IMR-90 (cell line): ENCODE data around the gene SEC16A. TPM values are rescaled to one million over a fixed set of nuclear protein-coding genes. Genes with fewer than 3 reads are reported as not detected.

Experiments
- ATAC-seq: fragments of 200-7000 bp; cut with Tn5 transposase; 2 replicates; pipeline ENCODE4 v1.9.1; 2020; ENCODE audit warnings: low read depth, mild to moderate bottlenecking, moderate library complexity
- BruUV-seq: library from RNA; stranded (reverse); fragments of 400-500 nt; replicated peaks from 2 replicates; lab custom pipeline; 2021; lab: Mats Ljungman, UMichigan
- CTCF ChIA-PET: fragments of 300-600 bp; formaldehyde crosslinking; extraction: SDS; loops from one replicate; lab custom pipeline; 2021; ENCODE audit warnings: antibody characterized with exemption; lab: Yijun Ruan, JAX
- POLR2A ChIA-PET: fragments of 300-600 bp; sonication (Branson Sonifier 250); formaldehyde crosslinking; loops from one replicate; lab custom pipeline; 2022; ENCODE audit warnings: antibody characterized with exemption; ENCODE audit not compliant: unreplicated experiment; lab: Charles Lee
- DNase-seq: peaks from one replicate; pipeline ENCODE4 v3.0.0; 2013
- H2AFZ ChIP-seq: replicated peaks from 2 replicates; pipeline ENCODE3; 2013; ENCODE audit warnings: low read length, mild to moderate bottlenecking; ENCODE audit not compliant: poor library complexity
- H2AK5ac ChIP-seq: 2 replicates; pipeline ENCODE4 v1.6.1; 2013; ENCODE audit warnings: low read depth, low read length, inconsistent platforms
- H2AK9ac ChIP-seq: replicated peaks from 2 replicates; pipeline ENCODE3; 2013; ENCODE audit warnings: mild to moderate bottlenecking, low read depth, low read length, moderate library complexity; ENCODE audit not compliant: poor library complexity
- H2BK120ac ChIP-seq: 2 replicates; pipeline ENCODE4 v1.6.1; 2013; ENCODE audit warnings: low read depth, low read length, inconsistent platforms
- H2BK15ac ChIP-seq: 3 replicates; pipeline ENCODE4 v1.6.1; 2013; ENCODE audit warnings: low read depth, low read length, inconsistent platforms
- H2BK20ac ChIP-seq: 2 replicates; pipeline ENCODE4 v1.6.1; 2013; ENCODE audit warnings: low read depth, mild to moderate bottlenecking, inconsistent platforms, low read length, moderate library complexity
- H2BK5ac ChIP-seq: 2 replicates; pipeline ENCODE4 v1.6.1; 2013; ENCODE audit warnings: mild to moderate bottlenecking, low read depth, low read length, inconsistent platforms; ENCODE audit not compliant: poor library complexity, severe bottlenecking
- H3K14ac ChIP-seq: replicated peaks from 2 replicates; pipeline ENCODE4 v1.6.1; 2013; ENCODE audit warnings: low read depth, low read length, inconsistent platforms
- H3K18ac ChIP-seq: 2 replicates; pipeline ENCODE4 v1.6.1; 2013; ENCODE audit warnings: low read depth, low read length, control low read depth
- H3K23ac ChIP-seq: 2 replicates; pipeline ENCODE4 v1.6.1; 2013; ENCODE audit warnings: low read depth, low read length, inconsistent platforms
- H3K27ac ChIP-seq: 2 replicates; pipeline ENCODE4 v1.5.1; 2013; ENCODE audit warnings: mild to moderate bottlenecking, control low read depth, low read length; ENCODE audit not compliant: insufficient read depth
- H3K27me3 ChIP-seq: 2 replicates; pipeline ENCODE4 v1.6.1; 2013; ENCODE audit warnings: low read length; ENCODE audit not compliant: control insufficient read depth, insufficient read depth
- H3K36me3 ChIP-seq: 2 replicates; pipeline ENCODE4 v1.6.1; 2013; ENCODE audit warnings: low read length, mixed read lengths; ENCODE audit not compliant: control insufficient read depth, insufficient read depth
- H3K4ac ChIP-seq: 2 replicates; pipeline ENCODE4 v1.6.1; 2013; ENCODE audit warnings: low read depth, low read length, inconsistent platforms
- H3K4me1 ChIP-seq: 2 replicates; pipeline ENCODE4 v1.6.1; 2013; ENCODE audit warnings: low read length, mixed read lengths; ENCODE audit not compliant: control insufficient read depth, insufficient read depth
- H3K4me2 ChIP-seq: 2 replicates; pipeline ENCODE4 v1.6.1; 2013; ENCODE audit warnings: low read depth, mild to moderate bottlenecking, control low read depth, low read length, moderate library complexity
- H3K4me3 ChIP-seq: 2 replicates; pipeline ENCODE4 v1.5.1; 2013; ENCODE audit warnings: low read depth, mild to moderate bottlenecking, control low read depth, low read length, moderate library complexity; ENCODE audit not compliant: insufficient read depth
- H3K56ac ChIP-seq: 2 replicates; pipeline ENCODE4 v1.6.1; 2013; ENCODE audit warnings: low read length, inconsistent platforms; ENCODE audit not compliant: insufficient read depth; ENCODE audit errors: extremely low read depth
- H3K79me1 ChIP-seq, 2 experiments: 2 replicates each; pipeline ENCODE4 v1.6.1; 2013; ENCODE audit warnings: low read length in 2 of 2, inconsistent platforms in 1 of 2, low read depth in 1 of 2
- H3K9ac ChIP-seq: 2 replicates; pipeline ENCODE4 v1.6.1; 2013; ENCODE audit warnings: low read depth, low read length, control low read depth
- H3K9me1 ChIP-seq: 2 replicates; pipeline ENCODE4 v1.6.1; 2013; ENCODE audit warnings: low read length, inconsistent platforms; ENCODE audit not compliant: insufficient read depth
- H3K9me3 ChIP-seq: 2 replicates; pipeline ENCODE4 v1.6.1; 2013; ENCODE audit warnings: low read length; ENCODE audit not compliant: control insufficient read depth, insufficient read depth
- H4K20me1 ChIP-seq: 2 replicates; pipeline ENCODE4 v1.6.1; 2013; ENCODE audit warnings: low read length, inconsistent platforms; ENCODE audit not compliant: insufficient read depth
- H4K5ac ChIP-seq: 2 replicates; pipeline ENCODE4 v1.6.1; 2013; ENCODE audit warnings: mild to moderate bottlenecking, low read depth, low read length, control low read depth
- H4K8ac ChIP-seq, 2 experiments: 2 replicates each; pipeline ENCODE4 v1.6.1; 2013; ENCODE audit warnings: low read depth in 2 of 2, low read length in 2 of 2, control low read depth in 1 of 2, inconsistent platforms in 1 of 2
- H4K91ac ChIP-seq: 2 replicates; pipeline ENCODE4 v1.6.1; 2013; ENCODE audit warnings: low read depth, low read length, inconsistent platforms; ENCODE audit not compliant: insufficient read depth
- BHLHE40 ChIP-seq: fragments of 150-350 bp; IDR thresholded peaks from 2 replicates; pipeline ENCODE4 v1.6.1; 2016; ENCODE audit warnings: mild to moderate bottlenecking, low read depth, low read length
- CEBPB ChIP-seq: IDR thresholded peaks from 2 replicates; pipeline ENCODE4 v1.6.1; 2012; ENCODE audit warnings: low read depth, low read length, improper control_type of control experiment
- CHD1 ChIP-seq: IDR thresholded peaks from 2 replicates; pipeline ENCODE4 v1.6.1; 2012; ENCODE audit warnings: low read depth, low read length, improper control_type of control experiment
- CTCF ChIP-seq: conservative IDR thresholded peaks from 2 replicates; pipeline ENCODE4 v1.5.1; 2012; ENCODE audit warnings: mild to moderate bottlenecking, low read depth, low read length, improper control_type of control experiment
- FOS ChIP-seq: fragments of 150-350 bp; IDR thresholded peaks from 2 replicates; pipeline ENCODE4 v1.6.1; 2016; ENCODE audit warnings: low read depth, low read length
- MAFK ChIP-seq: IDR thresholded peaks from 2 replicates; pipeline ENCODE4 v1.6.1; 2012; ENCODE audit warnings: low read depth, low read length, improper control_type of control experiment
- MAZ ChIP-seq: IDR thresholded peaks from 2 replicates; pipeline ENCODE4 v1.6.1; 2012; ENCODE audit warnings: low read depth, mild to moderate bottlenecking, low read length, improper control_type of control experiment, moderate library complexity, borderline replicate concordance
- MXI1 ChIP-seq: IDR thresholded peaks from 2 replicates; pipeline ENCODE4 v1.6.1; 2012; ENCODE audit warnings: low read depth, mild to moderate bottlenecking, low read length, moderate library complexity, borderline replicate concordance
- NFE2L2 ChIP-seq: fragments of 150-350 bp; IDR thresholded peaks from 2 replicates; pipeline ENCODE4 v1.6.1; 2016; ENCODE audit warnings: low read depth, mild to moderate bottlenecking, low read length
- POLR2A ChIP-seq: IDR thresholded peaks from 2 replicates; pipeline ENCODE4 v1.6.1; 2012; ENCODE audit warnings: mild to moderate bottlenecking, low read depth, low read length
- RAD21 ChIP-seq: IDR thresholded peaks from 2 replicates; pipeline ENCODE4 v1.6.1; 2012; ENCODE audit warnings: low read length, improper control_type of control experiment
- RCOR1 ChIP-seq: IDR thresholded peaks from 2 replicates; pipeline ENCODE4 v1.6.1; 2012; ENCODE audit warnings: mild to moderate bottlenecking, low read length, improper control_type of control experiment; ENCODE audit not compliant: insufficient replicate concordance
- SMC3 ChIP-seq: fragments of 150-350 bp; IDR thresholded peaks from 2 replicates; pipeline ENCODE4 v1.6.1; 2016; ENCODE audit warnings: low read depth, mild to moderate bottlenecking, antibody characterized with exemption, low read length, moderate library complexity
- WGBS, 2 experiments: methylation state at CpG; one replicate each; pipeline versions ENCODE4 v1.1.5 to v1.1.7; 2013; ENCODE audit warnings: missing lambda C conversion rate in 2 of 2; ENCODE audit not compliant: insufficient read length in 1 of 2; ENCODE audit errors: extremely low coverage in 2 of 2; 5-methylcytosine and 5-hydroxymethylcytosine counted together
- dilution Hi-C: fragments of 300-500 bp; cut with HindIII; formaldehyde crosslinking; loops from one replicate; pipeline ENCODE4 v1.14.3; 2018; ENCODE audit warnings: low sequenced_read_pairs; ENCODE audit not compliant: unreplicated experiment
- in situ Hi-C: fragments of 300-500 bp; cut with MboI; formaldehyde crosslinking; loops from 3 replicates; pipeline ENCODE4 v1.14.3; 2019; ENCODE audit warnings: low sequenced_read_pairs, inconsistent platforms, mixed read lengths
- intact Hi-C: fragments of 100-400 bp; cut with micrococcal nuclease; formaldehyde crosslinking; loops from 2 replicates; pipeline ENCODE4 v1.10.0; 2022
- polyA plus RNA-seq, 3 experiments: library from polyadenylated mRNA; depleted of rRNA; stranded (reverse); fragments of >200 nt; gene quantifications; 2 replicates each; pipeline ENCODE4 v1.2.3, GENCODE V29; 2012; ENCODE audit warnings: low replicate concordance in 1 of 3
- total RNA-seq: library from RNA; depleted of rRNA; stranded (reverse); fragments of >200 nt; gene quantifications from 2 replicates; pipeline ENCODE4 v1.2.3, GENCODE V29; 2012

Gene SEC16A
- total and polyA plus RNA-seq, 2 of the 4 experiments (the other 2 are of a cell fraction) = 12.2 to 48.1 TPM

GRCh38 chr9:136460772-136461325 lies 22.0 kb downstream of the SEC16A start:
- Histone ChIP-seq H3K56ac (no peak overlapping the region), H4K20me1 (peaks cover 30% of the 10 kb centered on the region), H2BK15ac (no peak overlapping the region), H3K79me1 (peaks cover 22 to 33% of the 10 kb centered on the region in 2 experiments), H2AFZ (no peak overlapping the region), H2AK5ac (no peak overlapping the region), H3K14ac (no peak overlapping the region), H3K4me3 (no peak overlapping the region), H3K27ac (no peak overlapping the region), H3K4ac (no peak overlapping the region), H3K9ac (no peak overlapping the region), H4K8ac (no peak overlapping the region), H3K9me1 (no peaks in the 10 kb centered on the region), H4K91ac (no peak overlapping the region), H3K36me3 (peaks cover 81% of the 10 kb centered on the region), H3K18ac (no peak overlapping the region), H3K23ac (no peak overlapping the region), H2BK5ac (no peak overlapping the region), H3K4me1 (no peaks in the 10 kb centered on the region), H3K27me3 (no peaks in the 10 kb centered on the region), H2BK120ac (no peak overlapping the region), H2AK9ac (no peak overlapping the region), H3K4me2 (no peak overlapping the region), H2BK20ac (no peak overlapping the region), H3K9me3 (no peaks in the 10 kb centered on the region), H4K5ac (no peak overlapping the region)
- ChIA-PET CTCF (interaction anchor here (0.6 kb wide), 1 partner anchor 89 kb away, joined by 3 read pairs; no protein-coding TSS in a partner anchor), POLR2A (interaction anchor here (0.6 kb wide), 1 partner anchor 10 kb away, joined by 4 read pairs; no protein-coding TSS in a partner anchor)
- no TSS peak for BruUV-seq
- intact Hi-C loops (no loop called here), in situ Hi-C loops (no loop called here), dilution Hi-C loops (no loop called here)
- 97% methylated on average over 14 of the region's 23 CpGs; no CpG with 5 or more reads in 1 of the 2 experiments for WGBS, 2 experiments
- no peak for TF ChIP-seq CTCF
- TF ChIP-seq RAD21 = no peak
- TF ChIP-seq BHLHE40 = no peak
- no peak for TF ChIP-seq SMC3
- no peak for TF ChIP-seq MAZ
- no peak for TF ChIP-seq RCOR1
- TF ChIP-seq CEBPB = no peak
- TF ChIP-seq POLR2A = no peak
- no peak for TF ChIP-seq CHD1
- TF ChIP-seq MAFK = no peak
- no peak for TF ChIP-seq FOS
- TF ChIP-seq MXI1 = no peak
- TF ChIP-seq NFE2L2 = no peak
- no peak for DNase-seq
- no peak for ATAC-seq
